Psoas muscle (tissue), 8 donors: Measurements from ENCODE around the gene DHRS11. TPM values are rescaled to one million over a fixed set of nuclear protein-coding genes. Genes with fewer than 3 reads are reported as not detected.

Experiments used
- ATAC-seq, 4 donors: fragments of 200-7000 bp; cut with Tn5 transposase; one replicate each; pipeline ENCODE4 v1.9.1; 2020; ENCODE audit warnings: moderate library complexity in 3 of 4, mild to moderate bottlenecking in 2 of 4
- DNase-seq, 2 donors: peaks; one replicate each; pipeline ENCODE4 v3.0.0-alpha.2; 2020
- H3K27ac ChIP-seq: fragments of 200-600 bp; one replicate; pipeline ENCODE4 v1.8.0; 2022
- H3K27me3 ChIP-seq, 3 donors: fragments of 200-600 bp in 1 of 3; one replicate each; pipeline versions ENCODE4 v1.6.1 to v1.8.0; 2013 to 2022; ENCODE audit warnings: low read length in 2 of 3, mild to moderate bottlenecking in 2 of 3, moderate library complexity in 1 of 3; ENCODE audit not compliant: insufficient read depth in 3 of 3
- H3K36me3 ChIP-seq, 2 donors: fragments of 200-600 bp in 1 of 2; one replicate each; pipeline versions ENCODE4 v1.6.1 to v1.8.0; 2013 to 2022; ENCODE audit warnings: low read depth in 1 of 2, mild to moderate bottlenecking in 1 of 2, moderate library complexity in 1 of 2; ENCODE audit not compliant: insufficient read depth in 1 of 2
- H3K4me1 ChIP-seq: fragments of 200-600 bp; one replicate; pipeline ENCODE4 v1.8.0; 2022
- H3K4me3 ChIP-seq: fragments of 200-600 bp; one replicate; pipeline ENCODE4 v1.8.0; 2022; ENCODE audit warnings: mild to moderate bottlenecking
- H3K9me3 ChIP-seq: fragments of 200-600 bp; one replicate; pipeline ENCODE4 v1.8.0; 2022
- WGBS, 3 donors: extraction: QIAGEN DNeasy Blood & Tissue Kit; methylation state at CpG; one replicate each; pipeline versions ENCODE4 v1.1.6 to v1.1.7; 2013; 5-methylcytosine and 5-hydroxymethylcytosine counted together
- intact Hi-C, 2 donors: fragments of 100-400 bp; cut with DNase I; formaldehyde crosslinking; loops; one replicate each; pipeline versions ENCODE4 v1.11.0 to v1.14.2; 2022
- polyA plus RNA-seq, 3 donors: library from polyadenylated mRNA; stranded (reverse); fragments of 200-250 nt; gene quantifications; one replicate each; pipeline ENCODE4 v1.2.3, GENCODE V29; 2013
- total RNA-seq, 4 donors: library from RNA; stranded (reverse); fragmentation: NEBNext Ultra II Directional in 2 of 4; extraction: Animal tissue kit (Norgen Biotek cat#: 25700) in 2 of 4; gene quantifications; one replicate each; pipeline versions ENCODE4 v1.2.1 to v1.2.4, GENCODE V29; 2021 to 2023
- TF ChIP-seq, protein P1 (sequence below): fragments of 200-600 bp; IDR thresholded peaks from one replicate; pipeline ENCODE4 v1.8.0; 2022; ENCODE audit warnings: antibody characterized with exemption
- donor health status: healthy with polysubstance abuse.
- donor health status: DM: no; HTN: no; CAD: no; lungs with moderate emphysema.
- donor health status: Bipolar disorder and iron deficiency.
- donor health status: healthy.
- donor health status: DM: yes; HTN: yes; CAD: no.
- donor health status: DM: no; HTN: no; CAD: no.
- donor health status: DM: no; HTN: no; CAD: no.
- donor health status: DM: yes; HTN: yes; CAD: no.

Gene DHRS11
- total and polyA plus RNA-seq, 7 donors: 9.4 to 20.5 (median 14.5) TPM

DNA sequence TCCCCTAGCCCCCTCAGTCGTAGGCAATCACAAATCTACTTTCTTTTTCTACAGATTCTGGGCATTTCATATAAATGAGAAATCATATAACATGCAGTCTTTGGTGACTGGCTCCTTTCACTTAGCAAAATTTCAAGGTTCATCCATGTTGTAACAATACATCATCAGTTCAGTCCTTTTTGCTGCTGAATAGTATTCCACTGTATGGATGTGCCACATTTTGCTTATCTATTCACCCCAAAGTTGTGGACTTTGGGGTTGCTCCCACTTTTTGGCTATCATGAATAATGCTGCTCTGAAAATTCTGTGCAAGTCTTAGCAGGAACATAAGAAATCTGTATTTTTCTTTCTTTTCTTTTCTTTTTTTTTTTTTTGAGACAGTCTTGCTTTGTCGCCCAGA is 48.7 kb downstream of the DHRS11 start:
- Histone ChIP-seq H3K27me3 (peaks cover 0 to 69% (median 19%) of the 10 kb centered on the region in 3 donors), H3K9me3 (no peaks in the 10 kb centered on the region), H3K4me3 (no peak overlapping the region), H3K27ac (no peak overlapping the region), H3K36me3 (no peaks in the 10 kb centered on the region), H3K4me1 (peaks cover 11% of the 10 kb centered on the region)
- no peak for ATAC-seq
- DNase-seq: no peak
- 83 to 90% (median 88%) methylated on average over 2 of the region's 2 CpGs for WGBS, 3 donors
- intact Hi-C loops: no loop called here
- TF ChIP-seq, protein P1, sequence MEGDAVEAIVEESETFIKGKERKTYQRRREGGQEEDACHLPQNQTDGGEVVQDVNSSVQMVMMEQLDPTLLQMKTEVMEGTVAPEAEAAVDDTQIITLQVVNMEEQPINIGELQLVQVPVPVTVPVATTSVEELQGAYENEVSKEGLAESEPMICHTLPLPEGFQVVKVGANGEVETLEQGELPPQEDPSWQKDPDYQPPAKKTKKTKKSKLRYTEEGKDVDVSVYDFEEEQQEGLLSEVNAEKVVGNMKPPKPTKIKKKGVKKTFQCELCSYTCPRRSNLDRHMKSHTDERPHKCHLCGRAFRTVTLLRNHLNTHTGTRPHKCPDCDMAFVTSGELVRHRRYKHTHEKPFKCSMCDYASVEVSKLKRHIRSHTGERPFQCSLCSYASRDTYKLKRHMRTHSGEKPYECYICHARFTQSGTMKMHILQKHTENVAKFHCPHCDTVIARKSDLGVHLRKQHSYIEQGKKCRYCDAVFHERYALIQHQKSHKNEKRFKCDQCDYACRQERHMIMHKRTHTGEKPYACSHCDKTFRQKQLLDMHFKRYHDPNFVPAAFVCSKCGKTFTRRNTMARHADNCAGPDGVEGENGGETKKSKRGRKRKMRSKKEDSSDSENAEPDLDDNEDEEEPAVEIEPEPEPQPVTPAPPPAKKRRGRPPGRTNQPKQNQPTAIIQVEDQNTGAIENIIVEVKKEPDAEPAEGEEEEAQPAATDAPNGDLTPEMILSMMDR: no peak

DNA sequence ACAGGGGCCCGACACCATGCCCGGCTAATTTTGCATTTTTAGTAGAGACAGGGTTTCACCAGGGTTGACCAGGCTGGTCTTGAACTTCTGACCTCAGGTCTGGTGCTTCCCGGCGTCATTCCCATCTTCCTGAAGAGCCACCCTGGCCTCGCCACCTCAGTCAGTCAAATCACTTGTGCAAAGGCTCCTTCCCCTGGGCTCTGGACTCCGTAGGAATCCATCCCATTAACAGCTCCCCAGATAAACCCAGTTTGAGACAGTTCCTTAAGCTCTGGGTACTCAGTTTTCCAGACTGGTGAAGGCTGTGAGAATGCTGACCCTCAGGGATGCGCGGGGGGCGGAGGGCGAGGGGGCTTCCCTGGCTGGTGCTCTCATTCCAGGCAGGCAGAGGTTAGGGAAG is 49.2 kb downstream of the DHRS11 start:
- peaks cover 0 to 72% (median 19%) of the 10 kb centered on the region in 3 donors for H3K27me3 ChIP-seq
- no peak for ATAC-seq
- 40 to 53% (median 48%) methylated on average over 10 of the region's 10 CpGs for WGBS, 3 donors
- intact Hi-C loops: no loop called here
- TF ChIP-seq, protein P1: no peak
- H3K4me1 ChIP-seq: peaks cover 11% of the 10 kb centered on the region
- H3K36me3 ChIP-seq: no peaks in the 10 kb centered on the region
- no peak for DNase-seq
- H3K4me3 ChIP-seq: no peak overlapping the region
- no peak overlapping the region for H3K27ac ChIP-seq
- no peaks in the 10 kb centered on the region for H3K9me3 ChIP-seq

- Histone ChIP-seq H3K9me3 (no peaks in the 10 kb centered on the region), H3K4me3 (peak overlapping the region; percentile 59), H3K36me3 (no peaks in the 10 kb centered on the region), H3K27me3 (peaks cover 0 to 78% (median 24%) of the 10 kb centered on the region in 3 donors), H3K27ac (no peak overlapping the region), H3K4me1 (peaks cover 11% of the 10 kb centered on the region)
- TF ChIP-seq, protein P1: no peak
- WGBS, 3 donors: 2 to 3% (median 2%) methylated on average over 40 to 43 of the region's 43 CpGs
- peak in 1 of 4 donors; percentile 10 for ATAC-seq
- intact Hi-C loops: no loop called here
- no peak for DNase-seq
Measured at GRCh38 chr17:36641331-36641876, 49.7 kb downstream of the DHRS11 start.

- H3K4me3 ChIP-seq: peak overlapping the region; percentile 59
- ATAC-seq: peak in 3 of 4 donors; percentile 22 to 52 (median 34)
- H3K9me3 ChIP-seq: no peaks in the 10 kb centered on the region
- intact Hi-C loops: no loop called here
- H3K4me1 ChIP-seq: peaks cover 11% of the 10 kb centered on the region
- DNase-seq: no peak
- H3K27ac ChIP-seq: no peak overlapping the region
- TF ChIP-seq, protein P1: no peak
- peaks cover 0 to 83% (median 24%) of the 10 kb centered on the region in 3 donors for H3K27me3 ChIP-seq
- no peaks in the 10 kb centered on the region for H3K36me3 ChIP-seq
- WGBS, 3 donors: 2% methylated on average over 46 to 64 of the region's 64 CpGs
Measured at GRCh38 chr17:36641877-36642845, 50.5 kb downstream of the DHRS11 start.
